Measurements from ENCODE around the gene SLCO2B1.
A peak's percentile ranks its signal among the peaks of the same experiment; 100 is the strongest.

The SLCO2B1 gene

GRCh38 chr11:75214411-75214821 is 63.5 kb downstream of the SLCO2B1 start:
- in situ Hi-C loops (cut with MboI; ENCODE audit: low sequenced_read_pairs, unreplicated experiment) = loop anchor here (10.0 to 25.0 kb wide), 2 partner anchors 190 to 277 kb away; partner anchors contain the start of genes SPCS2 and XRRA1
- peak; percentile 74 for DNase-seq (ENCODE audit: low spot score)
- TF ChIP-seq CTCF (IDR thresholded peaks at IDR 0.05; ENCODE audit: borderline replicate concordance, control extremely low read depth, extremely low read depth, insufficient read depth, missing control alignments) = no peak

- DNase-seq (ENCODE audit: low spot score) = no peak
- no peak for TF ChIP-seq CTCF (IDR thresholded peaks at IDR 0.05; ENCODE audit: borderline replicate concordance, control extremely low read depth, extremely low read depth, insufficient read depth, missing control alignments)
- in situ Hi-C loops (cut with MboI; ENCODE audit: low sequenced_read_pairs, unreplicated experiment) = loop anchor here (10.0 to 25.0 kb wide), 2 partner anchors 190 to 278 kb away; partner anchors contain the start of genes SPCS2 and XRRA1
These were observed 63.9 kb downstream of the SLCO2B1 start for GRCh38 chr11:75214843-75215242.

- TF ChIP-seq CTCF (IDR thresholded peaks at IDR 0.05; ENCODE audit: borderline replicate concordance, control extremely low read depth, extremely low read depth, insufficient read depth, missing control alignments) = no peak
- in situ Hi-C loops (cut with MboI; ENCODE audit: low sequenced_read_pairs, unreplicated experiment) = loop anchor here (10.0 to 25.0 kb wide), 2 partner anchors 195 to 283 kb away; partner anchors contain the start of genes SPCS2 and XRRA1
- no peak for DNase-seq (ENCODE audit: low spot score)
These were observed 69.0 kb downstream of the SLCO2B1 start for GRCh38 chr11:75219869-75220268.

- in situ Hi-C loops (cut with MboI; ENCODE audit: low sequenced_read_pairs, unreplicated experiment) = loop anchor here (25.0 kb wide), 1 partner anchor 287 kb away; the partner anchor contains the start of genes SPCS2 and XRRA1
- no peak for DNase-seq (ENCODE audit: low spot score)
- TF ChIP-seq CTCF (IDR thresholded peaks at IDR 0.05; ENCODE audit: borderline replicate concordance, control extremely low read depth, extremely low read depth, insufficient read depth, missing control alignments) = no peak
These were observed 73.2 kb downstream of the SLCO2B1 start for GRCh38 chr11:75223954-75224643.

- no peak for DNase-seq (ENCODE audit: low spot score)
- in situ Hi-C loops (cut with MboI; ENCODE audit: low sequenced_read_pairs, unreplicated experiment) = no loop called here
- no peak for TF ChIP-seq CTCF (IDR thresholded peaks at IDR 0.05; ENCODE audit: borderline replicate concordance, control extremely low read depth, extremely low read depth, insufficient read depth, missing control alignments)
These were observed 74.9 kb downstream of the SLCO2B1 start for GRCh38 chr11:75225794-75226193.

GRCh38 chr11:75229466-75229865 is 78.6 kb downstream of the SLCO2B1 start:
- TF ChIP-seq CTCF (IDR thresholded peaks at IDR 0.05; ENCODE audit: borderline replicate concordance, control extremely low read depth, extremely low read depth, insufficient read depth, missing control alignments) = no peak
- in situ Hi-C loops (cut with MboI; ENCODE audit: low sequenced_read_pairs, unreplicated experiment) = no loop called here
- no peak for DNase-seq (ENCODE audit: low spot score)
